ENCODE results near the gene NPEPL1.
"Not testable (repeated sequence)": the region's sequence is repeated elsewhere in the genome, so short reads cannot be mapped to it uniquely, and the experiment has no call there.

NPEPL1 gene

GRCh38 chr20:58715801-58716475, 23.3 kb downstream of the NPEPL1 start:
- DNase-seq, result no peak

- DNase-seq, result no peak
Observed at GRCh38 chr20:58716476-58717277, 24.1 kb downstream of the NPEPL1 start.

- no peak for DNase-seq
Observed at GRCh38 chr20:58717278-58718091, 24.9 kb downstream of the NPEPL1 start.

- no peak for DNase-seq
Observed at GRCh38 chr20:58718121-58718563, 25.5 kb downstream of the NPEPL1 start.

GRCh38 chr20:58718729-58719128, 26.1 kb downstream of the NPEPL1 start:
- DNase-seq, result no peak

GRCh38 chr20:58719258-58719657, 26.7 kb downstream of the NPEPL1 start:
- no peak for DNase-seq

- no peak for DNase-seq
Observed at GRCh38 chr20:58719971-58720371, 27.4 kb downstream of the NPEPL1 start.

- DNase-seq, result no peak
Observed at GRCh38 chr20:58720890-58721289, 28.3 kb downstream of the NPEPL1 start.

- DNase-seq, result no peak
Observed at GRCh38 chr20:58721951-58722778, 29.6 kb downstream of the NPEPL1 start.

GRCh38 chr20:58722877-58723627, 30.5 kb downstream of the NPEPL1 start:
- no peak for DNase-seq

GRCh38 chr20:58723628-58723984, 31.0 kb downstream of the NPEPL1 start:
- no peak for DNase-seq

- not testable (repeated sequence) for DNase-seq
Observed at GRCh38 chr20:58726156-58726555, 33.6 kb downstream of the NPEPL1 start.

- no peak for DNase-seq
Observed at GRCh38 chr20:58731192-58731591, 38.6 kb downstream of the NPEPL1 start.

- no peak for DNase-seq
Observed at GRCh38 chr20:58737198-58737597, 44.6 kb downstream of the NPEPL1 start.

- DNase-seq, result no peak
Observed at GRCh38 chr20:58740356-58741308, 48.0 kb downstream of the NPEPL1 start.

GRCh38 chr20:58741384-58741783, 48.8 kb downstream of the NPEPL1 start:
- no peak for DNase-seq

- DNase-seq, result no peak
Observed at GRCh38 chr20:58742668-58743566, 50.3 kb downstream of the NPEPL1 start.

- no peak for DNase-seq
Observed at GRCh38 chr20:58743929-58744534, 51.4 kb downstream of the NPEPL1 start.

- DNase-seq, result no peak
Observed at GRCh38 chr20:58744836-58745235, 52.2 kb downstream of the NPEPL1 start.
